Mesodermal cell (in vitro differentiated cells): ENCODE data around the gene MAP3K5.

Experiments used
- H3K27ac ChIP-seq: 2 replicates; pipeline ENCODE4 v1.7.0; 2013; ENCODE audit warnings: mild to moderate bottlenecking, low read depth, low read length, moderate library complexity; ENCODE audit not compliant: severe bottlenecking
- H3K36me3 ChIP-seq: 2 replicates; pipeline ENCODE4 v1.7.1; 2013; ENCODE audit warnings: mild to moderate bottlenecking, low read length, moderate library complexity; ENCODE audit not compliant: control insufficient read depth, insufficient read depth
- H3K4me1 ChIP-seq: one replicate; pipeline ENCODE4 v1.7.1; 2013; ENCODE audit warnings: mild to moderate bottlenecking, low read length; ENCODE audit not compliant: insufficient read depth, control insufficient read depth, poor library complexity, severe bottlenecking
- H3K4me3 ChIP-seq: 2 replicates; pipeline ENCODE4 v1.7.0; 2013; ENCODE audit warnings: low read length, control low read depth, mild to moderate bottlenecking; ENCODE audit not compliant: insufficient read depth, poor library complexity, severe bottlenecking; ENCODE audit errors: extremely low read depth
- H3K9me3 ChIP-seq: 2 replicates; pipeline ENCODE4 v1.7.1; 2013; ENCODE audit warnings: mild to moderate bottlenecking, low read length, moderate library complexity; ENCODE audit not compliant: control insufficient read depth
- WGBS, 2 experiments: methylation state at CpG; one replicate each; pipeline ENCODE4 v1.1.5; 2013; ENCODE audit warnings: missing lambda C conversion rate in 2 of 2; ENCODE audit not compliant: insufficient coverage in 2 of 2; 5-methylcytosine and 5-hydroxymethylcytosine counted together

MAP3K5 gene

DNA sequence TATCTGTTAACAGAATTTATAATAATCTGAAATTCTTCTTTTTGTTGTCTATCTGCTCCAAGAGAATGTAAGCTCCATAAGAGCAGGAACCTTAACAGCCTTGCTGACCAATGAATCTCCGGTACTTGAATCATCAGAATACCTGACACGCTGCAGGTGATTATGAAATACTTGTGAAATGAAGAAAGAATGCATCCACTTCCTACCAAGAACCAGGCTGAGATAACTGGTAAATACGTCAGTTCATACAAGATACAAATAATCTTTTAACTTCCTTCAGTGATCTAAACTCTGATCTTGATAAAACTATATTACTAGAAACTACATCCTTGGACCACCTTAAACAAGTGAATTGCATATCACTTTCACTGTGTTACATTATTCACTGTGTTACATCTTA, 116.2 kb downstream of the MAP3K5 start:
- Histone ChIP-seq H3K4me3 (no peak overlapping the region), H3K4me1 (no peaks in the 10 kb centered on the region), H3K9me3 (no peaks in the 10 kb centered on the region), H3K36me3 (no peaks in the 10 kb centered on the region), H3K27ac (no peak overlapping the region)
- whole genome bisulfite sequencing, 2 experiments: 100% methylated on average over 1 of the region's 3 CpGs; no CpG with 5 or more reads in 1 of the 2 experiments

DNA sequence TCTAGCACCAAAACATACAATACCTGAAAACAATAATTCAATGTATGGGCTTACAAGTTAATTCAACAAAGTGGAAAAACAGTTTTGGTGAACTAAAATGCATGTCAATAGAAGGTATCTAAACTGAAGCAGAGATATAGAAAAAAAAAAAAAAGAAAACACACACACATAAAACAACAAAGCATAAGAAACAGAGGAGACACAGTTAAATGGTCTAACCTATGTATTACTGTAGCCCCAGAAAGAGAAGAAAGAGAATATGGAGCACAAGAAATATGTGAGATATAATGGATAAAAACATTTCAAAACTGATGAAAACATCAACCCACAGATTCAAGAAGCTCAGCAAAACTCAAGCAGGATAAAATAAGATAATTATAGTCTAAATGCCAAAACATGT, 118.7 kb downstream of the MAP3K5 start:
- H3K9me3 ChIP-seq: no peaks in the 10 kb centered on the region
- H3K27ac ChIP-seq: no peak overlapping the region
- no peaks in the 10 kb centered on the region for H3K4me1 ChIP-seq
- no peaks in the 10 kb centered on the region for H3K36me3 ChIP-seq
- no peak overlapping the region for H3K4me3 ChIP-seq

DNA sequence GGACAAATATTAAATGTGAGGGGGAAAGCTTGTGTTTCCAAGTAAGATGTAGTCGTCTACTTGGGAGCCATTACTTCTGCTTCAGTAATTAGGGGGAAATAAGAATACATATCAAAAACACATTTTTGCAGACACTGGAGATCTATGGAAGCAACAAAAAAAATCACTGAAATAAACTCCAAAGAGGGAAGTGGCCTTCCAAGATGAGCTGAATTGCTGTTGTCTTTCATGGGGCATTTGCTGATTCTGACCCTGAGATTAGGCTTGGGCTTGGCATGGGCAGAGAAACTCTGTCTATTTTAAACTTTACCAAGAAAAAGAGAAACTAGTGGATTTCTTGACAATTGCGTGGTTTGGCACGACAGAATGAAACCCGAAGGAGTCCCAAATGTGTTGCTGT, 120.1 kb downstream of the MAP3K5 start:
- Histone ChIP-seq H3K9me3 (no peaks in the 10 kb centered on the region), H3K36me3 (no peaks in the 10 kb centered on the region), H3K4me3 (no peak overlapping the region), H3K27ac (no peak overlapping the region), H3K4me1 (no peaks in the 10 kb centered on the region)
- WGBS, 2 experiments: 94% methylated on average over 2 of the region's 4 CpGs; no CpG with 5 or more reads in 1 of the 2 experiments

DNA sequence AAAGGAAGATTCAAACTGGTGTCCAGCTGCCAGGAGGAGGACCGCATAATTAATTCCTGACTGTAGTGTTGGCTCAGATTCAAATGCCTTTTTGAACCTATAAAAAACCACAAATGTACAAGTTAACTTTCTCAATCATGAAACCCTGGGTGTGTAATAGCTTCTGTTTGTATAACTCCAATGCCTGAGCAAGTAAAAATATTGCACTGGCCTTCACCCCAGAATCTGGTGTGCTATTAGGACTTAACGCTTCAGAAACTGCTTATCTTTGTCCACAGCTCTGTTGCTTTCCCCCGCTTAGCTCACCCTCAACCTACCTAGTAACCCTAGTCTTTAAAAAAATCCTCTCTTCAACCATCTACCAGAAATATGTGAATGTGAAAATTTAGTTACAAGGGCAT, 123.0 kb downstream of the MAP3K5 start:
- no peak overlapping the region for H3K4me3 ChIP-seq
- no peak overlapping the region for H3K27ac ChIP-seq
- WGBS, 2 experiments: 80 to 100% methylated on average over 1 to 2 of the region's 3 CpGs

DNA sequence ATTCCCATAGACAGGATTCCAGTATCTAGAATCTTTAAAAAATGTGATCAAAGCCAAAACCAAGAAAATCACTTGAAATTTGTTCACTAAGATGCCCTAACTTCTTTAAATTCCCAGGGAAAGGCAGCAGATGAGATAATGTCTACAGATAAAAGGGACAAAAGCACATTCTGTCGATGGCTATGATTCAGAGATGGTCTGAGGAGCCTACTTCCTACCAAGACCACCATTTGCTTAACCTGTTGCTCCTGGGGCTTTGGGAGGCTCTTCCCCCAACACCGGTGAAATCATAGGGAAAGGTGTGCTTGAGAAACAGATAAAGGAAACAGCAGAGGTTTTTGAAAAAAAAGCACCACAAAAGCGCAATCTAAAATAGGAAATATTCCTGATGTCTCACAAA, 123.7 kb downstream of the MAP3K5 start:
- WGBS, 2 experiments: 100% methylated on average over 1 of the region's 3 CpGs
- no peak overlapping the region for H3K4me3 ChIP-seq

More for the DNA sequence above, 123.0 kb downstream of the MAP3K5 start:
- no peaks in the 10 kb centered on the region for H3K4me1 ChIP-seq
- no peaks in the 10 kb centered on the region for H3K36me3 ChIP-seq
- no peaks in the 10 kb centered on the region for H3K9me3 ChIP-seq

DNA sequence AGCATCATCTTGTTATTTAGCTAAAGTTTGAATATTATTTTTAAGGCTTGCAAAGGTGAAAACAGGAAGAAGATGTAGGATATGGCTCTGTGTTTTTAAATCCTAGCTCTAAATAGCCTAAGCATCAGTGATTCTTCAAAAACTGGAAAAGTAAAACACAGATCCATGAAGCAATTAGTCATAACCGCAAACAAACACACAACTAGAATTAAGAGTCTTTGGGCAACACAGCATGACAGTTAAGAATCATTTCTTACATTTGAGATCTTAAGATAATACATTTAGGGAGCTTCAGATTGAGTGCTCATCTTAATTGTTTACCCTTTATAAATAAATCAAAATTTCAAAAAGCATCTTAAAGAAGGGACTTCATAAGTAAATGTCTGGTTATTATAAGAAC, 126.2 kb downstream of the MAP3K5 start:
- H3K9me3 ChIP-seq: no peaks in the 10 kb centered on the region
- H3K4me3 ChIP-seq: no peak overlapping the region
- H3K36me3 ChIP-seq: no peaks in the 10 kb centered on the region
- no CpG with 5 or more reads among the region's 1 CpG for WGBS, 2 experiments
- H3K4me1 ChIP-seq: no peaks in the 10 kb centered on the region
- H3K27ac ChIP-seq: no peak overlapping the region

More for the DNA sequence above, 123.7 kb downstream of the MAP3K5 start:
- Histone ChIP-seq H3K9me3 (no peaks in the 10 kb centered on the region), H3K36me3 (no peaks in the 10 kb centered on the region), H3K4me1 (no peaks in the 10 kb centered on the region), H3K27ac (no peak overlapping the region)

DNA sequence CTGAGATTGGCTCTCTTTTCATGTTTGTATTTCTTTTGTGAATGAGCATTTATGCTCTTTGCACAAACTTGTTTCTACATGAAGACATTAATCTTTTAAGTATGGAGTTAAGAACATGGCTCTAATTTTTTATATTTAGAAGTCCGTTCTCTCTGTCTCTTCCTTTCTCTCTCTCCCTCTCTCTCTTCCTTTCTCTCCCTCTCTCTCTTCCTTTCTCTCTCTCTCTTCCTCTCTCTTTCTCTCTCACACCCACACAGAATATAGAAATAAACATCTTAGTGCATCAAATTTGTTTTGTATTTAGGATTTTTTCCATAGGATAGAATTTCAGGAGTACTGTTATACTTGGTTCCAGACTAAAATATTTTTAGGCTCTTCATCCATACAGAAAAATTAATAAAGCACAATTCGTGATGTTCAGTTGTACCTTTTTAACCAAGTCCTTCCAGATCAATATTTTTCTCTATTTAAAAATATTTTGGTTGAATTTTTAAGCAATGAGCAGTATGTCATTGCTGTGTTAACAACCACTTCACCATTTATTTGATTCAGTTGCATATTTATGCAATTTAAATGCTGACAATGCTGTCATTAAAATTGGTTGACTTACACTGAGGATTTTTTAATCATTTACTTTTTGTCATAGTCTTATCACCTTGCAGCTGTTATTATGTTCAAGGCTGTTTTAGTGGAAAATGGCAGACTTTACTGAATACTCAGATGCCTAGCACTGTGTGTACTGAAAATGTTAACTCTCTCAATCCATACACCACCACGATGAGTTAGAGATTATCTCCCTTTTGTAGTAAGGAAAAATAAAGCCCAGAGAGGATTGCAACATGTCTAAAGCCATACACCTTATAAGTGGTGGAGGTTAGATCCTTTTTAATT, 129.7 kb downstream of the MAP3K5 start:
- Histone ChIP-seq H3K4me3 (no peak overlapping the region), H3K36me3 (no peaks in the 10 kb centered on the region), H3K4me1 (no peaks in the 10 kb centered on the region), H3K9me3 (no peaks in the 10 kb centered on the region), H3K27ac (no peak overlapping the region)
- no CpG with 5 or more reads among the region's 3 CpGs for WGBS, 2 experiments

DNA sequence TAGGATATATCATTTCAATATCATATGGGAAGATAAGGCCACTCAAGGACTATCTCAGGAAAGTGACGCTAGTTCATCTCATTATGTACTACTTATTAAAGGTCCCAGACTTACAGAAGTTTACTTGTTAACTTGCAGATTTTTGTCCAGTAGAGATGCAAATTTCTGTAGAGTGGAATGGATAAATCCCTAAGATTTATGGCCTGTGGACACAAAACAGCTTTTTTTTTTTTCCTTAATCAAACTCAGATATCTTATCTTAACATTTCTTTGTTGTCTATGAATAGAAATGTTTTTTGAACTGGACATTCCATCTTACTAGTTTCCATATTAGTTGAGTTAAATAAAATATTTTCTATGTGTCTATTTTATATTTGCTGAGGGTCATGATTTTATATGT, 131.6 kb downstream of the MAP3K5 start:
- no peaks in the 10 kb centered on the region for H3K36me3 ChIP-seq
- no peak overlapping the region for H3K27ac ChIP-seq
- no peaks in the 10 kb centered on the region for H3K4me1 ChIP-seq
- no peak overlapping the region for H3K4me3 ChIP-seq
- no CpG with 5 or more reads among the region's 1 CpG for WGBS, 2 experiments
- no peaks in the 10 kb centered on the region for H3K9me3 ChIP-seq

DNA sequence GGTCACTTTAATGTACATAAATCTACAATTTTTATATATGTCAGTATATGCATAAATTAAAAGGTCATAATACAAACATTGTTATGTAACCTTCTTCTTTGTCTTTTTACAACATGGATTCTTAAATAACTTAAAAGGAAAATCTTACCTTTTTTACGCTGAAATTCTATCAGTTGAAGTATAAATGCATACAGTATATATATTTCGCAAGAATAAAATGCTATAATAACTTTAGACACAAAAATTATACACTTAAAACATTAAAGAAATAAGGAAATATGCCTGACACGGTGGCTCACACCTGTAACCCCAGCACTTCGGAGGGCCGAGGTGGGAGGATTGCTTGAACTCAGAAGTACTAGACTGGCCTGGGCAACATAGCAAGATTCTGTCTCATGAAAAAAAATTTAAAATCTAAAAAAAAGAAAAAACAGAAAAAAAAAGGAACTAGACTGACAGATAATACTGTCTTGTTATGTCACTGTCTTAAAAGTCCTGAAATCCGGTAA, 132.2 kb downstream of the MAP3K5 start:
- no peaks in the 10 kb centered on the region for H3K9me3 ChIP-seq
- H3K4me3 ChIP-seq: no peak overlapping the region
- H3K27ac ChIP-seq: no peak overlapping the region
- no peaks in the 10 kb centered on the region for H3K4me1 ChIP-seq
- H3K36me3 ChIP-seq: no peaks in the 10 kb centered on the region
- no CpG with 5 or more reads among the region's 6 CpGs for WGBS, 2 experiments

DNA sequence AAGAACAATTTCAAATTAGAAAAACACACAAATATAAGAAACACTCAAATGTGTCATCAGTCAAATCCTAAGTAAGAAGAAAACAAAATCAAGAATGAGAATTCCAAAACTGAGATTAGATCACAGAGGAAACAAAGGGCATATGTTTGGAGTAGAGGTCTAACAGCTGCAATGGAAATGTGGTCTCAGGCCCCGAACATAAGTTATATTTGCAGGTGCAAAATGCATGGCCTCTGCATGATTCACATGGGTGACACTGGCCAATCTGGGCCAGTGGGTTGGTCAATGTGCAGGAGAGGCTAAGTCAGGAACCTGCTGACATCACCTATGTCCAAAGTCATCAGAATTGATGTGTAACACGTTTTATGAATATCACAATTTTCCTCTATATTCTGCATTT, 133.6 kb downstream of the MAP3K5 start:
- 100% methylated on average over 1 of the region's 2 CpGs for WGBS, 2 experiments
- Histone ChIP-seq H3K9me3 (no peaks in the 10 kb centered on the region), H3K4me1 (no peaks in the 10 kb centered on the region), H3K4me3 (no peak overlapping the region), H3K36me3 (no peaks in the 10 kb centered on the region), H3K27ac (no peak overlapping the region)

DNA sequence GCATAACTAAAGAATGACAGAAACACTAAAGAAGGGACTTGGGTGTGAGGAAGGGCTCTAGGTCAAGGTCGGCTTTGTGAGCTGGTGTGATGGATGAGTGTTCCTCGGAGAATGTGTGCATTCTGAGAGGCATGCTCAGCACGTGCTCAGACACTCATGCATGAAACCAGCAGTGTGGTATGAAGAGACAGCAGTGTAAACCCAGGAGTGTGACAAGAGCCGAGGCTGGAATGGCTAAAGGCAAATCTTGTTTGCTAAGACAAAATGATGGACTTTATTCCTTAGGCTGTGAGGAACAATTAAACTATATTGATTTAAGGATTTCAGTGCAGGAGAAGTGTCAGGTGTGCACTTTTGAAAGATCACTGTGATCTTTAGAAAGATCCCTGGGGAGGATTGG, 134.6 kb downstream of the MAP3K5 start:
- H3K4me1 ChIP-seq: no peaks in the 10 kb centered on the region
- WGBS, 2 experiments: 84 to 89% methylated on average over 4 of the region's 4 CpGs
- no peaks in the 10 kb centered on the region for H3K9me3 ChIP-seq
- H3K36me3 ChIP-seq: no peaks in the 10 kb centered on the region
- no peak overlapping the region for H3K4me3 ChIP-seq
- no peak overlapping the region for H3K27ac ChIP-seq
